Parathyroid adenoma (tissue), 2 donors: ENCODE measurements around the gene CENPL.

ENCODE experiments used
- H2AFZ ChIP-seq: fragments of 300-600 bp; sonication (generic); one replicate; pipeline ENCODE4 v1.7.0; 2017; ENCODE audit warnings: antibody characterized with exemption, mild to moderate bottlenecking
- H3K27ac ChIP-seq: fragments of 300-600 bp; sonication (generic); one replicate; pipeline ENCODE4 v1.7.0; 2017
- H3K27me3 ChIP-seq: fragments of 300-600 bp; sonication (generic); one replicate; pipeline ENCODE4 v1.7.0; 2017; ENCODE audit warnings: low read length; ENCODE audit not compliant: control insufficient read depth, insufficient read depth
- H3K36me3 ChIP-seq: fragments of 300-600 bp; sonication (generic); one replicate; pipeline ENCODE4 v1.7.0; 2017; ENCODE audit warnings: low read length; ENCODE audit not compliant: control insufficient read depth, insufficient read depth
- H3K4me1 ChIP-seq: fragments of 300-600 bp; sonication (generic); one replicate; pipeline ENCODE4 v1.7.0; 2017; ENCODE audit warnings: control low read depth
- H3K4me2 ChIP-seq: fragments of 300-600 bp; sonication (generic); one replicate; pipeline ENCODE4 v1.7.0; 2017; ENCODE audit warnings: low read length
- H3K4me3 ChIP-seq: fragments of 300-600 bp; sonication (generic); one replicate; pipeline ENCODE4 v1.7.0; 2017; ENCODE audit warnings: low read depth, low read length
- H3K79me2 ChIP-seq: fragments of 300-600 bp; sonication (generic); one replicate; pipeline ENCODE4 v1.7.0; 2017; ENCODE audit warnings: control low read depth
- H3K9ac ChIP-seq: fragments of 300-600 bp; sonication (generic); one replicate; pipeline ENCODE4 v1.7.0; 2017; ENCODE audit warnings: mild to moderate bottlenecking
- H3K9me3 ChIP-seq: fragments of 300-600 bp; sonication (generic); one replicate; pipeline ENCODE4 v1.7.0; 2017; ENCODE audit warnings: low read length; ENCODE audit not compliant: control insufficient read depth
- TF ChIP-seq, protein P1 (sequence below): fragments of 300-600 bp; sonication (generic); IDR thresholded peaks from one replicate; pipeline ENCODE4 v1.7.0; 2017; ENCODE audit warnings: antibody characterized with exemption, mild to moderate bottlenecking
- donor health status: primary hyperparathyroidism.

Gene CENPL

GRCh38 chr1:173824315-173825081 lies at the start of gene CENPL, which contains the start of gene DARS2:
CENPL (minus strand) TSS chr1:173824883; CDS start chr1:173811299, 13,584 bp downstream.
DARS2 (plus strand) TSS chr1:173824673; CDS start chr1:173825230, 557 bp downstream.
- no peaks in the 10 kb centered on the region for H3K36me3 ChIP-seq
- H3K4me2 ChIP-seq: peak within 1 kb of the TSS; percentile 94
- peak within 1 kb of the TSS; percentile 95 for H2AFZ ChIP-seq
- no peaks in the 10 kb centered on the region for H3K4me1 ChIP-seq
- peak within 1 kb of the TSS; percentile 46 for H3K9ac ChIP-seq
- peak within 1 kb of the TSS; percentile 88 for H3K27ac ChIP-seq
- no peaks in the 10 kb centered on the region for H3K27me3 ChIP-seq
- no peaks in the 10 kb centered on the region for H3K79me2 ChIP-seq
- no peaks in the 10 kb centered on the region for H3K9me3 ChIP-seq
- H3K4me3 ChIP-seq: peak within 1 kb of the TSS; percentile 78
- TF ChIP-seq, protein P1, sequence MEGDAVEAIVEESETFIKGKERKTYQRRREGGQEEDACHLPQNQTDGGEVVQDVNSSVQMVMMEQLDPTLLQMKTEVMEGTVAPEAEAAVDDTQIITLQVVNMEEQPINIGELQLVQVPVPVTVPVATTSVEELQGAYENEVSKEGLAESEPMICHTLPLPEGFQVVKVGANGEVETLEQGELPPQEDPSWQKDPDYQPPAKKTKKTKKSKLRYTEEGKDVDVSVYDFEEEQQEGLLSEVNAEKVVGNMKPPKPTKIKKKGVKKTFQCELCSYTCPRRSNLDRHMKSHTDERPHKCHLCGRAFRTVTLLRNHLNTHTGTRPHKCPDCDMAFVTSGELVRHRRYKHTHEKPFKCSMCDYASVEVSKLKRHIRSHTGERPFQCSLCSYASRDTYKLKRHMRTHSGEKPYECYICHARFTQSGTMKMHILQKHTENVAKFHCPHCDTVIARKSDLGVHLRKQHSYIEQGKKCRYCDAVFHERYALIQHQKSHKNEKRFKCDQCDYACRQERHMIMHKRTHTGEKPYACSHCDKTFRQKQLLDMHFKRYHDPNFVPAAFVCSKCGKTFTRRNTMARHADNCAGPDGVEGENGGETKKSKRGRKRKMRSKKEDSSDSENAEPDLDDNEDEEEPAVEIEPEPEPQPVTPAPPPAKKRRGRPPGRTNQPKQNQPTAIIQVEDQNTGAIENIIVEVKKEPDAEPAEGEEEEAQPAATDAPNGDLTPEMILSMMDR: no peak

- Histone ChIP-seq H3K36me3 (no peaks in the 10 kb centered on the region), H3K4me3 (no peak overlapping the region), H3K9ac (no peak overlapping the region), H2AFZ (peak overlapping the region; percentile 42), H3K79me2 (no peaks in the 10 kb centered on the region), H3K4me1 (peaks cover 10% of the 10 kb centered on the region), H3K4me2 (peak overlapping the region; percentile 53), H3K27ac (no peak overlapping the region), H3K27me3 (no peaks in the 10 kb centered on the region), H3K9me3 (no peaks in the 10 kb centered on the region)
- TF ChIP-seq, protein P1: no peak
Measured at GRCh38 chr1:173871500-173871899, 46.8 kb upstream of the CENPL start.

DNA sequence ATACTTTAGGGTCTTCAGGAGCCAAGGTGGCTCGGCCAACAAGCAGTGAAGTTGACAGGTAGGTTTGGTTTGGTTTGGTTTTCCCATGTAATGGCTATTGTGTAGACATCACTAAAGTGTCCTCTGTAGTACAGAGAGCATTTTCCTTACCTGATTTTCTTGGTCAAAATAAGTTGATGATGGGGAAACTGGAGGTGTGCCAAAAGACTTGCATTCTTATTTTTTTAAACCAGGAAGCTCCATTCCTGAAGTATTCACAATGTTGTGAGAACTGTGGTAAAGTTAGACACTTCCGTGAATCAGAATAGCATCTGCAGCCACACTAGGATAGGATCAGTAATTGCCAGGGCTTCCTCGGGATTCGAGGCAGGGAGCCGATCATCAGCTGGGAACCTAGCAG lies 46.4 kb upstream of the CENPL start:
- H2AFZ ChIP-seq: peak overlapping the region; percentile 42
- H3K79me2 ChIP-seq: no peaks in the 10 kb centered on the region
- H3K4me3 ChIP-seq: no peak overlapping the region
- no peaks in the 10 kb centered on the region for H3K27me3 ChIP-seq
- peaks cover 10% of the 10 kb centered on the region for H3K4me1 ChIP-seq
- H3K9ac ChIP-seq: no peak overlapping the region
- H3K27ac ChIP-seq: peak overlapping the region; percentile 91
- TF ChIP-seq, protein P1: no peak
- H3K36me3 ChIP-seq: no peaks in the 10 kb centered on the region
- H3K4me2 ChIP-seq: peak overlapping the region; percentile 53
- H3K9me3 ChIP-seq: no peaks in the 10 kb centered on the region

- H3K4me3 ChIP-seq: peak overlapping the region; percentile 85
- peak overlapping the region; percentile 91 for H3K27ac ChIP-seq
- no peaks in the 10 kb centered on the region for H3K36me3 ChIP-seq
Measured at GRCh38 chr1:173870252-173871075, 45.8 kb upstream of the CENPL start.

More at GRCh38 chr1:173870252-173871075, 45.8 kb upstream of the CENPL start:
- Histone ChIP-seq H3K27me3 (no peaks in the 10 kb centered on the region), H3K4me1 (peaks cover 13% of the 10 kb centered on the region), H3K4me2 (peak overlapping the region; percentile 62), H2AFZ (peak overlapping the region; percentile 60), H3K9ac (no peak overlapping the region), H3K79me2 (no peaks in the 10 kb centered on the region), H3K9me3 (no peaks in the 10 kb centered on the region)
- TF ChIP-seq, protein P1: no peak
